ENCODE results near the gene IFIT1B. TPM values are rescaled to one million over a fixed set of nuclear protein-coding genes. Genes with fewer than 3 reads are reported as not detected.

Gene IFIT1B
- polyA plus RNA-seq, 1 experiment = not detected

GRCh38 chr10:89339875-89340274 lies 38.0 kb upstream of the IFIT1B start:
- no peak overlapping the region for H3K27ac ChIP-seq (ENCODE audit: low read depth, low read length)
- CTCF ChIA-PET = interaction anchor here (0.6 to 1.1 kb wide), 2 partner anchors 29 to 88 kb away, joined by 3 to 5 read pairs; no protein-coding TSS in a partner anchor
- no peaks in the 10 kb centered on the region for H3K9me3 ChIP-seq (ENCODE audit: control insufficient read depth, insufficient read depth, low read length)
- DNase-seq (ENCODE audit: low read depth, low spot score) = no peak
- POLR2A ChIA-PET = no interaction called here
- TF ChIP-seq CTCF (IDR thresholded peaks at IDR 0.05; ENCODE audit: low read depth, low read length) = no peak
- H3K4me3 ChIP-seq (ENCODE audit: low read depth, low read length) = no peak overlapping the region
- H3K27me3 ChIP-seq (ENCODE audit: control insufficient read depth, insufficient read depth, low read length) = no peaks in the 10 kb centered on the region

GRCh38 chr10:89341649-89342048 lies 36.2 kb upstream of the IFIT1B start:
- no peak for DNase-seq (ENCODE audit: low read depth, low spot score)
- no peaks in the 10 kb centered on the region for H3K27me3 ChIP-seq (ENCODE audit: control insufficient read depth, insufficient read depth, low read length)
- TF ChIP-seq CTCF (IDR thresholded peaks at IDR 0.05; ENCODE audit: low read depth, low read length) = no peak
- no peak overlapping the region for H3K27ac ChIP-seq (ENCODE audit: low read depth, low read length)
- no peaks in the 10 kb centered on the region for H3K9me3 ChIP-seq (ENCODE audit: control insufficient read depth, insufficient read depth, low read length)
- no peak overlapping the region for H3K4me3 ChIP-seq (ENCODE audit: low read depth, low read length)
- ChIA-PET CTCF (interaction anchor here (2.0 kb wide), 1 partner anchor 27 kb away, joined by 7 read pairs; no protein-coding TSS in a partner anchor), POLR2A (no interaction called here)

DNA sequence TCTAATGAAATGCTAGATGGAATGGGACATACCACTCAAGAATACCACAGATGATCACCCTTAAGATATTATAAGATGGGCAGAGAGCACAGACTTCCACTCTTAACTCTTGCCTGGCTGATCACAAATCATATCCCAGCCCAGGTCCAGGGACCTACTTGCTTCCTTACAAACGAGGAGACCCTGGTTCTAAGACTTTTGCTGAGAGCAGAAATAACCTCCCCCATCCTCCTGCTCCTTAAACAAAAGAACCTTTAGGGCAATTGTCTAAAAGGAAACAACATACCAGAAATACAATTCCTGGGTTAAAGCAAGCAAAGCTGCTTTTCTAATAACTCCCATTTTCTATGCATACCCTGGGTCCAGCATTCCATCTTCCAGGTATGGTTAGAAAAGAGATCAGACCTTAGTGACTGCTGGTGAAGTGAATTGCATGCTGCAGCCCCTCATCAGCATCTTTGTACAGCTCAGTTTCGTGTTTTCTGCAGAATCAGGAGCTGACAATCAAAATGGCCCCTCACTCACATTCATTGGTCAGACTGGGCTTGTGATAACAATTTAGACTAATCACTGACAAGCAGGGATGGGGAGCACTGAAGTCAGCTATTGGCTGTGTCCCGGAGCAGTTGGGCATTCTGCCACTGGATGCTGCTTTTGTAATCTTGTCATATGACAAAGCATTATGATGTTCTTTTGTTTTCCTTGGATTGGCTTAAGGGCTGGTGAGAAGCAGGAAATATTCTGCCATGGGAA lies 35.5 kb upstream of the IFIT1B start:
- Histone ChIP-seq H3K4me3 (ENCODE audit: low read depth, low read length) (no peak overlapping the region), H3K27me3 (ENCODE audit: control insufficient read depth, insufficient read depth, low read length) (no peaks in the 10 kb centered on the region), H3K9me3 (ENCODE audit: control insufficient read depth, insufficient read depth, low read length) (no peaks in the 10 kb centered on the region), H3K27ac (ENCODE audit: low read depth, low read length) (no peak overlapping the region)
- DNase-seq (ENCODE audit: low read depth, low spot score) = no peak
- TF ChIP-seq CTCF (IDR thresholded peaks at IDR 0.05; ENCODE audit: low read depth, low read length) = no peak
- ChIA-PET POLR2A (no interaction called here), CTCF (interaction anchor here (2.0 kb wide), 1 partner anchor 26 kb away, joined by 7 read pairs; no protein-coding TSS in a partner anchor)

- Histone ChIP-seq H3K27ac (ENCODE audit: low read depth, low read length) (no peak overlapping the region), H3K9me3 (ENCODE audit: control insufficient read depth, insufficient read depth, low read length) (no peaks in the 10 kb centered on the region), H3K27me3 (ENCODE audit: control insufficient read depth, insufficient read depth, low read length) (no peaks in the 10 kb centered on the region), H3K4me3 (ENCODE audit: low read depth, low read length) (no peak overlapping the region)
- ChIA-PET CTCF (interaction anchor here (2.0 kb wide), 1 partner anchor 26 kb away, joined by 7 read pairs; no protein-coding TSS in a partner anchor), POLR2A (no interaction called here)
- no peak for TF ChIP-seq CTCF (IDR thresholded peaks at IDR 0.05; ENCODE audit: low read depth, low read length)
- DNase-seq (ENCODE audit: low read depth, low spot score) = no peak
These were observed 34.6 kb upstream of the IFIT1B start for GRCh38 chr10:89343089-89343767.

DNA sequence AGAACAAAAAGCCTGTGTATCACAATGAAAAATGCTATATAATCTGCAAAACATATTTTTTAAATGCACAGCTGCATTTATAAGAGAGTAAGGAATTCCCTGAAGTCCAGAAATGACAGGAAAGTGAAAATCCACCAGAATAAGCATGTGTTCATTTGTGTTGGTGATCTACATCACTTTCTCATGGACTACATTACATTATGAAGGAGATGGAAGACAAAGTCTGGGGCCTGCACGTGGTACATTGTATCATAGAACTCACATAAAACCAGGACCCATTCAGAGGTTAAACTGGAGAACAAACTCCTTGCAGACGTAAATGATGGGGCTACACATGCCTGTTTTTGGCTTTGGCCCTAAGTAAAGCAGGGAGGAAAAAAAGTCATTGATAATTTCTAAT lies 33.7 kb upstream of the IFIT1B start:
- ChIA-PET CTCF (no interaction called here), POLR2A (no interaction called here)
- DNase-seq (ENCODE audit: low read depth, low spot score) = no peak
- Histone ChIP-seq H3K27ac (ENCODE audit: low read depth, low read length) (no peak overlapping the region), H3K27me3 (ENCODE audit: control insufficient read depth, insufficient read depth, low read length) (no peaks in the 10 kb centered on the region), H3K9me3 (ENCODE audit: control insufficient read depth, insufficient read depth, low read length) (no peaks in the 10 kb centered on the region), H3K4me3 (ENCODE audit: low read depth, low read length) (no peak overlapping the region)
- no peak for TF ChIP-seq CTCF (IDR thresholded peaks at IDR 0.05; ENCODE audit: low read depth, low read length)

Data from AG04450 (cell line).